ENCODE measurements around the gene LRP5. TPM values are rescaled to one million over a fixed set of nuclear protein-coding genes. Genes with fewer than 3 reads are reported as not detected.

Gene LRP5
- total RNA-seq, 1 donor from 2014 or later = 20.2 TPM

- DNase-seq (ENCODE audit: low read depth) (no peak), FAIRE-seq (no peak)
- Histone ChIP-seq H3K27me3 (ENCODE audit: insufficient read depth, low read length) (no peaks in the 10 kb centered on the region), H3K9me3 (ENCODE audit: insufficient read depth, low read depth, low read length) (peaks cover 3% of the 10 kb centered on the region), H2AFZ (ENCODE audit: low read depth, low read length) (no peak overlapping the region), H3K4me2 (ENCODE audit: low read length) (no peak overlapping the region), H4K20me1 (ENCODE audit: insufficient read depth, low read length) (no peaks in the 10 kb centered on the region), H3K79me2 (ENCODE audit: insufficient read depth, low read length) (no peaks in the 10 kb centered on the region), H3K27ac (ENCODE audit: low read depth, low read length) (no peak overlapping the region), H3K4me3 (ENCODE audit: insufficient read depth, low read depth, low read length) (no peak overlapping the region), H3K36me3 (ENCODE audit: insufficient read depth, low read length) (no peaks in the 10 kb centered on the region), H3K9ac (ENCODE audit: low read length) (no peak overlapping the region), H3K4me1 (ENCODE audit: insufficient read depth, low read length) (no peaks in the 10 kb centered on the region)
- Mint-ChIP-seq H3K4me1 (ENCODE audit: low read depth, unreplicated experiment) (no peaks in the 10 kb centered on the region), H3K36me3 (ENCODE audit: low read depth, unreplicated experiment) (no peaks in the 10 kb centered on the region), H3K9me3 (ENCODE audit: unreplicated experiment) (peaks cover 2% of the 10 kb centered on the region), H3K4me3 (ENCODE audit: unreplicated experiment) (no peak overlapping the region), H3K27ac (ENCODE audit: unreplicated experiment) (no peak overlapping the region), H3K27me3 (ENCODE audit: low read depth, unreplicated experiment) (peaks cover 16% of the 10 kb centered on the region)
- TF ChIP-seq CTCF (IDR thresholded peaks at IDR 0.05; ENCODE audit: insufficient read depth, low read depth, low read length) (no peak), EZH2 (IDR thresholded peaks at IDR 0.05; ENCODE audit: insufficient read depth, low read length) (no peak)
Measured at GRCh38 chr11:68302256-68302655, 10.1 kb upstream of the LRP5 start.

GRCh38 chr11:68302670-68303069, 9.7 kb upstream of the LRP5 start:
- TF ChIP-seq CTCF (IDR thresholded peaks at IDR 0.05; ENCODE audit: insufficient read depth, low read depth, low read length) (no peak), EZH2 (IDR thresholded peaks at IDR 0.05; ENCODE audit: insufficient read depth, low read length) (no peak)
- H3K9me3 Mint-ChIP-seq (ENCODE audit: unreplicated experiment) = peaks cover 2% of the 10 kb centered on the region
- Histone ChIP-seq H3K9me3 (ENCODE audit: insufficient read depth, low read depth, low read length) (peaks cover 3% of the 10 kb centered on the region), H3K27ac (ENCODE audit: low read depth, low read length) (no peak overlapping the region), H3K36me3 (ENCODE audit: insufficient read depth, low read length) (no peaks in the 10 kb centered on the region), H3K4me2 (ENCODE audit: low read length) (no peak overlapping the region), H4K20me1 (ENCODE audit: insufficient read depth, low read length) (no peaks in the 10 kb centered on the region), H3K79me2 (ENCODE audit: insufficient read depth, low read length) (no peaks in the 10 kb centered on the region), H2AFZ (ENCODE audit: low read depth, low read length) (no peak overlapping the region), H3K4me1 (ENCODE audit: insufficient read depth, low read length) (no peaks in the 10 kb centered on the region), H3K9ac (ENCODE audit: low read length) (no peak overlapping the region), H3K4me3 (ENCODE audit: insufficient read depth, low read depth, low read length) (no peak overlapping the region), H3K27me3 (ENCODE audit: insufficient read depth, low read length) (no peaks in the 10 kb centered on the region)
- peaks cover 16% of the 10 kb centered on the region for H3K27me3 Mint-ChIP-seq (ENCODE audit: low read depth, unreplicated experiment)
- H3K4me1 Mint-ChIP-seq (ENCODE audit: low read depth, unreplicated experiment) = no peaks in the 10 kb centered on the region
- FAIRE-seq = no peak
- H3K36me3 Mint-ChIP-seq (ENCODE audit: low read depth, unreplicated experiment) = no peaks in the 10 kb centered on the region
- peak; percentile 31 for DNase-seq (ENCODE audit: low read depth)
- H3K27ac Mint-ChIP-seq (ENCODE audit: unreplicated experiment) = no peak overlapping the region
- H3K4me3 Mint-ChIP-seq (ENCODE audit: unreplicated experiment) = no peak overlapping the region

GRCh38 chr11:68303083-68303482, 9.3 kb upstream of the LRP5 start:
- no peak overlapping the region for H3K4me3 Mint-ChIP-seq (ENCODE audit: unreplicated experiment)
- no peak for TF ChIP-seq CTCF (IDR thresholded peaks at IDR 0.05; ENCODE audit: insufficient read depth, low read depth, low read length)
- no peak for TF ChIP-seq EZH2 (IDR thresholded peaks at IDR 0.05; ENCODE audit: insufficient read depth, low read length)
- Histone ChIP-seq H3K79me2 (ENCODE audit: insufficient read depth, low read length) (no peaks in the 10 kb centered on the region), H3K9me3 (ENCODE audit: insufficient read depth, low read depth, low read length) (peaks cover 3% of the 10 kb centered on the region), H2AFZ (ENCODE audit: low read depth, low read length) (no peak overlapping the region), H3K27me3 (ENCODE audit: insufficient read depth, low read length) (no peaks in the 10 kb centered on the region), H3K4me3 (ENCODE audit: insufficient read depth, low read depth, low read length) (no peak overlapping the region), H3K36me3 (ENCODE audit: insufficient read depth, low read length) (no peaks in the 10 kb centered on the region), H3K4me1 (ENCODE audit: insufficient read depth, low read length) (no peaks in the 10 kb centered on the region), H4K20me1 (ENCODE audit: insufficient read depth, low read length) (no peaks in the 10 kb centered on the region), H3K9ac (ENCODE audit: low read length) (no peak overlapping the region), H3K27ac (ENCODE audit: low read depth, low read length) (no peak overlapping the region), H3K4me2 (ENCODE audit: low read length) (no peak overlapping the region)
- no peak overlapping the region for H3K27ac Mint-ChIP-seq (ENCODE audit: unreplicated experiment)
- no peaks in the 10 kb centered on the region for H3K36me3 Mint-ChIP-seq (ENCODE audit: low read depth, unreplicated experiment)
- H3K9me3 Mint-ChIP-seq (ENCODE audit: unreplicated experiment) = peaks cover 2% of the 10 kb centered on the region
- peaks cover 16% of the 10 kb centered on the region for H3K27me3 Mint-ChIP-seq (ENCODE audit: low read depth, unreplicated experiment)
- DNase-seq (ENCODE audit: low read depth) (no peak), FAIRE-seq (no peak)
- no peaks in the 10 kb centered on the region for H3K4me1 Mint-ChIP-seq (ENCODE audit: low read depth, unreplicated experiment)

Data from astrocyte (in vitro differentiated cells and primary cell).